ENCODE results near the gene STAC2. TPM values are rescaled to one million over a fixed set of nuclear protein-coding genes. Genes with fewer than 3 reads are reported as not detected.

Gene STAC2
- total and polyA plus RNA-seq, 9 of the 15 experiments (the other 6 are each of a cell fraction or from before 2014, with no cell fraction given), result not detected

GRCh38 chr17:39229274-39229913 lies 3.6 kb upstream of the STAC2 start:
- in situ Hi-C loops (cut with MboI) (no loop called here), intact Hi-C loops (cut with micrococcal nuclease) (no loop called here)
- DNase-seq (ENCODE audit: extremely low read depth in 1 of 4, low spot score in 3 of 4) (peak in 2 of 4 experiments; percentile 42 to 52), ATAC-seq (peak; percentile 46), FAIRE-seq (peak; percentile 87)
- Histone ChIP-seq H3K79me2 (ENCODE audit: control insufficient read depth, insufficient read depth, low read length) (no peaks in the 10 kb centered on the region), H3K4me3 (no peak overlapping the region), H2AFZ (ENCODE audit: low read depth, low read length) (peak overlapping the region; percentile 64; the same call in 1 of the 2 replicates), H3K9me1 (ENCODE audit: control insufficient read depth, insufficient read depth, low read length) (no peaks in the 10 kb centered on the region), H3K4me1 (replicated peaks in 1 of 2; ENCODE audit: control insufficient read depth in 2 of 2, insufficient read depth in 2 of 2, low read length in 2 of 2) (peaks cover 2 to 35% of the 10 kb centered on the region in 2 experiments; a peak in 4 of 5 replicates), H3K27ac (ENCODE audit: extremely low read depth, low read depth, low read length) (no peak overlapping the region), H3K36me3 (ENCODE audit: control insufficient read depth, insufficient read depth, low read length) (no peaks in the 10 kb centered on the region), H3K9ac (ENCODE audit: insufficient read depth in 1 of 2, low read depth in 2 of 2, low read length in 2 of 2) (peak overlapping the region in 1 of 2 experiments; percentile 6; a peak in 1 of 4 replicates), H3K4me2 (ENCODE audit: insufficient read depth, low read length) (no peak overlapping the region; the same call in 1 of the 2 replicates), H4K20me1 (replicated peaks; ENCODE audit: control insufficient read depth, insufficient read depth, low read length) (no peaks in the 10 kb centered on the region), H3K27me3 (ENCODE audit: control insufficient read depth in 2 of 2, insufficient read depth in 2 of 2, low read length in 2 of 2) (peaks cover 2 to 11% of the 10 kb centered on the region in 2 experiments; a peak in 4 of 5 replicates), H3K9me3 (replicated peaks; ENCODE audit: control insufficient read depth, insufficient read depth, low read depth, low read length) (no peaks in the 10 kb centered on the region)
- WGBS (ENCODE audit: insufficient coverage, low coverage, missing lambda C conversion rate), result 10% methylated on average over 11 of the region's 11 CpGs
- CTCF ChIA-PET (ENCODE audit: low intra/inter-chr PET ratio), result no interaction called here
- POLR2A ChIA-PET, result no interaction called here
- no TSS peak for BruUV-seq (replicated peaks)
- no peak for TF ChIP-seq TCFL5 (CRISPR knock-in tag; conservative IDR thresholded peaks at IDR 0.05)
- peak; percentile 93 for TF ChIP-seq NR2C1 (IDR thresholded peaks at IDR 0.05)
- peak; percentile 93 for TF ChIP-seq NR2C1 (tag; IDR thresholded peaks at IDR 0.05)
- TF ChIP-seq TCF7L2 (IDR thresholded peaks at IDR 0.05; ENCODE audit: low read depth, low read length), result no peak
- peak; percentile 61 for TF ChIP-seq FOSL1 (tag; conservative IDR thresholded peaks at IDR 0.05)
- TF ChIP-seq HNRNPLL (IDR thresholded peaks at IDR 0.05; ENCODE audit: low read depth, low read length, poor library complexity, severe bottlenecking), result no peak
- no peak for TF ChIP-seq KLF16 (IDR thresholded peaks at IDR 0.05)
- TF ChIP-seq NFE2 (IDR thresholded peaks at IDR 0.05; ENCODE audit: low read depth), result peak; percentile 34; the same call in 1 of the 2 replicates
- TF ChIP-seq ZBED1 (IDR thresholded peaks at IDR 0.05), result no peak
- TF ChIP-seq JUND (IDR thresholded peaks at IDR 0.05; ENCODE audit: borderline replicate concordance, low read depth, low read length), result peak; percentile 48; the same call in 1 of the 2 replicates
- no peak; the same call in 2 of the 3 replicates for TF ChIP-seq JUND (tag; IDR thresholded peaks at IDR 0.05; ENCODE audit: borderline replicate concordance, low read depth, low read length)
- no peak for TF ChIP-seq POLR2A (conservative IDR thresholded peaks at IDR 0.05)
- TF ChIP-seq NCOR1 (IDR thresholded peaks at IDR 0.05), result no peak
- 0 out of 2 replicates have a peak, but pooled peaks have one; percentile 18 for TF ChIP-seq MTA3 (IDR thresholded peaks at IDR 0.05; ENCODE audit: borderline replicate concordance)
- TF ChIP-seq CEBPB (tag; IDR thresholded peaks at IDR 0.05), result no peak
- peak; percentile 52; the same call in 1 of the 2 replicates for TF ChIP-seq L3MBTL2 (IDR thresholded peaks at IDR 0.05)

Measured in K562 (cell line).